ENCODE measurements around the gene CASP14. TPM values are rescaled to one million over a fixed set of nuclear protein-coding genes. Genes with fewer than 3 reads are reported as not detected.

The CASP14 gene
- total and polyA plus RNA-seq, 10 of the 15 experiments (the other 5 are each of a cell fraction or from before 2014, with no cell fraction given): 0.06 to 0.40 (median 0.13) TPM; not detected in 2

GRCh38 chr19:15098460-15098859 is 49.2 kb downstream of the CASP14 start:
- Histone ChIP-seq H3K27me3 (replicated peaks in 1 of 2; ENCODE audit: control insufficient read depth in 2 of 2, insufficient read depth in 2 of 2, low read length in 1 of 2) (no peaks in the 10 kb centered on the region), H3K4me1 (ENCODE audit: control insufficient read depth, insufficient read depth, low read length) (no peaks in the 10 kb centered on the region), H3K9me3 (replicated peaks; ENCODE audit: control insufficient read depth, insufficient read depth, low read length) (no peaks in the 10 kb centered on the region; the same call in 2 of the 3 replicates), H3K9ac (ENCODE audit: control insufficient read depth, insufficient read depth, low read length) (no peak overlapping the region), H3K4me3 (no peak overlapping the region), H3K79me2 (ENCODE audit: control insufficient read depth, insufficient read depth, low read length) (no peaks in the 10 kb centered on the region), H3K27ac (ENCODE audit: control insufficient read depth, insufficient read depth) (no peak overlapping the region), H3K36me3 (ENCODE audit: control insufficient read depth in 2 of 2, insufficient read depth in 2 of 2, low read length in 1 of 2) (no peaks in the 10 kb centered on the region), H3K4me2 (ENCODE audit: control insufficient read depth, insufficient read depth) (no peak overlapping the region), H4K20me1 (ENCODE audit: control insufficient read depth, insufficient read depth) (no peaks in the 10 kb centered on the region), H2AFZ (ENCODE audit: control insufficient read depth, low read depth, low read length) (no peak overlapping the region)
- in situ Hi-C loops (cut with MboI): no loop called here
- no peak for ATAC-seq
- intact Hi-C loops (cut with micrococcal nuclease; ENCODE audit: unreplicated experiment): no loop called here
- FAIRE-seq: no peak
- no peak for DNase-seq (ENCODE audit: low read depth, low spot score)
- SMC1A ChIA-PET (ENCODE audit: uncharacterized antibody, unreplicated experiment): no interaction called here
- POLR2A ChIA-PET: no interaction called here
- CTCF ChIA-PET: interaction anchor here (0.6 kb wide), 1 partner anchor 207 kb away, joined by 3 read pairs; no protein-coding TSS in a partner anchor
- TF ChIP-seq ZZZ3 (IDR thresholded peaks at IDR 0.05; ENCODE audit: control insufficient read depth, insufficient read length, low read depth) (no peak), NBN (IDR thresholded peaks at IDR 0.05) (no peak)
- TF ChIP-seq, protein P1, sequence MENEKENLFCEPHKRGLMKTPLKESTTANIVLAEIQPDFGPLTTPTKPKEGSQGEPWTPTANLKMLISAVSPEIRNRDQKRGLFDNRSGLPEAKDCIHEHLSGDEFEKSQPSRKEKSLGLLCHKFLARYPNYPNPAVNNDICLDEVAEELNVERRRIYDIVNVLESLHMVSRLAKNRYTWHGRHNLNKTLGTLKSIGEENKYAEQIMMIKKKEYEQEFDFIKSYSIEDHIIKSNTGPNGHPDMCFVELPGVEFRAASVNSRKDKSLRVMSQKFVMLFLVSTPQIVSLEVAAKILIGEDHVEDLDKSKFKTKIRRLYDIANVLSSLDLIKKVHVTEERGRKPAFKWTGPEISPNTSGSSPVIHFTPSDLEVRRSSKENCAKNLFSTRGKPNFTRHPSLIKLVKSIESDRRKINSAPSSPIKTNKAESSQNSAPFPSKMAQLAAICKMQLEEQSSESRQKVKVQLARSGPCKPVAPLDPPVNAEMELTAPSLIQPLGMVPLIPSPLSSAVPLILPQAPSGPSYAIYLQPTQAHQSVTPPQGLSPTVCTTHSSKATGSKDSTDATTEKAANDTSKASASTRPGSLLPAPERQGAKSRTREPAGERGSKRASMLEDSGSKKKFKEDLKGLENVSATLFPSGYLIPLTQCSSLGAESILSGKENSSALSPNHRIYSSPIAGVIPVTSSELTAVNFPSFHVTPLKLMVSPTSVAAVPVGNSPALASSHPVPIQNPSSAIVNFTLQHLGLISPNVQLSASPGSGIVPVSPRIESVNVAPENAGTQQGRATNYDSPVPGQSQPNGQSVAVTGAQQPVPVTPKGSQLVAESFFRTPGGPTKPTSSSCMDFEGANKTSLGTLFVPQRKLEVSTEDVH (IDR thresholded peaks at IDR 0.05; ENCODE audit: low read depth, partially characterized antibody): no peak
- BruUV-seq (replicated peaks): no TSS peak
- RAD21 ChIA-PET (ENCODE audit: unreplicated experiment): no interaction called here
- WGBS (ENCODE audit: insufficient coverage, insufficient replicate concordance, low lambda C conversion rate, missing lambda C conversion rate): 20% methylated on average over 10 of the region's 10 CpGs

DNA sequence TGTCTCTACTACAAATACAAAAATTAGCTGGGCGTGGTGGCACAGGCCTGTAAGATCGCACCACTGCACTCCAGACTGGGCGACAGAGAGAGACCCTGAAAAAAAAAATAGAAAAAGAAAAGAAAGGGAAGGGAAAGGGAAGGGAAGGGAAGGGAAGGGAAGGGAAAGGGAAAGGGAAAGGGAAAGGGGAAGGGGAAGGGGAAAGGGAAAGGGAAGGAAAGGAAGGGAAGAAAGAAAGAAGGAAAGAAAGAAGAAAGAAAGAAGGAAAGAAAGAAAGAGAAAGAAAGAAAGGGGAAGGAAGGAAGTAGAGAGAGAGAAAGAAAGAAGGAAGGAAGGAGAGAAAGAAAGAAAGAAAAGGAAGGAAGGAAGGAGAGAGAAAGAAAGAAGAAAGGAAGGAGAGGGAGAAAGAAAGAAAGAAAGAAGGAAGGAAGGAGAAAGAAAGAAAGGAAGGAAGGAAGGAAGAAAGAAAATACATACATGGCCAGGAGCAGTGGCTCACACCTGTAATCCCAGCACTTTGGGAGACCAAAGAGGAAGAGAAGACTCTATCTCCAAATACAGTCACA is 49.8 kb downstream of the CASP14 start:
- Histone ChIP-seq H3K4me3 (no peak overlapping the region), H3K4me1 (ENCODE audit: control insufficient read depth, insufficient read depth, low read length) (no peaks in the 10 kb centered on the region), H3K4me2 (ENCODE audit: control insufficient read depth, insufficient read depth) (no peak overlapping the region), H3K27ac (ENCODE audit: control insufficient read depth, insufficient read depth) (no peak overlapping the region), H4K20me1 (ENCODE audit: control insufficient read depth, insufficient read depth) (no peaks in the 10 kb centered on the region), H2AFZ (ENCODE audit: control insufficient read depth, low read depth, low read length) (no peak overlapping the region), H3K27me3 (replicated peaks in 1 of 2; ENCODE audit: control insufficient read depth in 2 of 2, insufficient read depth in 2 of 2, low read length in 1 of 2) (no peaks in the 10 kb centered on the region), H3K9ac (ENCODE audit: control insufficient read depth, insufficient read depth, low read length) (no peak overlapping the region), H3K36me3 (ENCODE audit: control insufficient read depth in 2 of 2, insufficient read depth in 2 of 2, low read length in 1 of 2) (no peaks in the 10 kb centered on the region), H3K9me3 (replicated peaks; ENCODE audit: control insufficient read depth, insufficient read depth, low read length) (no peaks in the 10 kb centered on the region; the same call in 2 of the 3 replicates), H3K79me2 (ENCODE audit: control insufficient read depth, insufficient read depth, low read length) (no peaks in the 10 kb centered on the region)
- FAIRE-seq (no peak), ATAC-seq (no peak), DNase-seq (ENCODE audit: low read depth, low spot score) (no peak)
- intact Hi-C loops (cut with micrococcal nuclease; ENCODE audit: unreplicated experiment) (no loop called here), in situ Hi-C loops (cut with MboI) (no loop called here)
- RAD21 ChIA-PET (ENCODE audit: unreplicated experiment): no interaction called here
- CTCF ChIA-PET: interaction anchor here (0.6 to 3.6 kb wide), 3 partner anchors 14 to 207 kb away, joined by 3 to 52 read pairs (median 3); no protein-coding TSS in a partner anchor
- 36% methylated on average over 3 of the region's 3 CpGs for WGBS (ENCODE audit: insufficient coverage, insufficient replicate concordance, low lambda C conversion rate, missing lambda C conversion rate)
- SMC1A ChIA-PET (ENCODE audit: uncharacterized antibody, unreplicated experiment): no interaction called here
- POLR2A ChIA-PET: no interaction called here
- BruUV-seq (replicated peaks): no TSS peak
- TF ChIP-seq MEF2B (IDR thresholded peaks at IDR 0.05; ENCODE audit: partially characterized antibody, poor library complexity, severe bottlenecking): no peak
- no peak for TF ChIP-seq PAX8 (IDR thresholded peaks at IDR 0.05)
- TF ChIP-seq ELK1 (IDR thresholded peaks at IDR 0.05; ENCODE audit: low read depth, low read length): no peak
- TF ChIP-seq JUNB (IDR thresholded peaks at IDR 0.05): no peak
- TF ChIP-seq, protein P2, sequence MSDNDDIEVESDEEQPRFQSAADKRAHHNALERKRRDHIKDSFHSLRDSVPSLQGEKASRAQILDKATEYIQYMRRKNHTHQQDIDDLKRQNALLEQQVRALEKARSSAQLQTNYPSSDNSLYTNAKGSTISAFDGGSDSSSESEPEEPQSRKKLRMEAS (IDR thresholded peaks at IDR 0.05; ENCODE audit: low read depth, low read length): no peak
- TF ChIP-seq, protein P3, sequence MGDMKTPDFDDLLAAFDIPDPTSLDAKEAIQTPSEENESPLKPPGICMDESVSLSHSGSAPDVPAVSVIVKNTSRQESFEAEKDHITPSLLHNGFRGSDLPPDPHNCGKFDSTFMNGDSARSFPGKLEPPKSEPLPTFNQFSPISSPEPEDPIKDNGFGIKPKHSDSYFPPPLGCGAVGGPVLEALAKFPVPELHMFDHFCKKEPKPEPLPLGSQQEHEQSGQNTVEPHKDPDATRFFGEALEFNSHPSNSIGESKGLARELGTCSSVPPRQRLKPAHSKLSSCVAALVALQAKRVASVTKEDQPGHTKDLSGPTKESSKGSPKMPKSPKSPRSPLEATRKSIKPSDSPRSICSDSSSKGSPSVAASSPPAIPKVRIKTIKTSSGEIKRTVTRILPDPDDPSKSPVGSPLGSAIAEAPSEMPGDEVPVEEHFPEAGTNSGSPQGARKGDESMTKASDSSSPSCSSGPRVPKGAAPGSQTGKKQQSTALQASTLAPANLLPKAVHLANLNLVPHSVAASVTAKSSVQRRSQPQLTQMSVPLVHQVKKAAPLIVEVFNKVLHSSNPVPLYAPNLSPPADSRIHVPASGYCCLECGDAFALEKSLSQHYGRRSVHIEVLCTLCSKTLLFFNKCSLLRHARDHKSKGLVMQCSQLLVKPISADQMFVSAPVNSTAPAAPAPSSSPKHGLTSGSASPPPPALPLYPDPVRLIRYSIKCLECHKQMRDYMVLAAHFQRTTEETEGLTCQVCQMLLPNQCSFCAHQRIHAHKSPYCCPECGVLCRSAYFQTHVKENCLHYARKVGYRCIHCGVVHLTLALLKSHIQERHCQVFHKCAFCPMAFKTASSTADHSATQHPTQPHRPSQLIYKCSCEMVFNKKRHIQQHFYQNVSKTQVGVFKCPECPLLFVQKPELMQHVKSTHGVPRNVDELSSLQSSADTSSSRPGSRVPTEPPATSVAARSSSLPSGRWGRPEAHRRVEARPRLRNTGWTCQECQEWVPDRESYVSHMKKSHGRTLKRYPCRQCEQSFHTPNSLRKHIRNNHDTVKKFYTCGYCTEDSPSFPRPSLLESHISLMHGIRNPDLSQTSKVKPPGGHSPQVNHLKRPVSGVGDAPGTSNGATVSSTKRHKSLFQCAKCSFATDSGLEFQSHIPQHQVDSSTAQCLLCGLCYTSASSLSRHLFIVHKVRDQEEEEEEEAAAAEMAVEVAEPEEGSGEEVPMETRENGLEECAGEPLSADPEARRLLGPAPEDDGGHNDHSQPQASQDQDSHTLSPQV (IDR thresholded peaks at IDR 0.05): no peak

Measured in GM12878 (cell line).